IMR-90 (cell line): ENCODE measurements around the gene CTNND2. TPM values are rescaled to one million over a fixed set of nuclear protein-coding genes. Genes with fewer than 3 reads are reported as not detected.

ENCODE experiments used
- ATAC-seq: fragments of 200-7000 bp; cut with Tn5 transposase; 2 replicates; pipeline ENCODE4 v1.9.1; 2020; ENCODE audit warnings: low read depth, mild to moderate bottlenecking, moderate library complexity
- BruUV-seq: library from RNA; stranded (reverse); fragments of 400-500 nt; replicated peaks from 2 replicates; lab custom pipeline; 2021; lab: Mats Ljungman, UMichigan
- CTCF ChIA-PET: fragments of 300-600 bp; formaldehyde crosslinking; extraction: SDS; loops from one replicate; lab custom pipeline; 2021; ENCODE audit warnings: antibody characterized with exemption; lab: Yijun Ruan, JAX
- POLR2A ChIA-PET: fragments of 300-600 bp; sonication (Branson Sonifier 250); formaldehyde crosslinking; loops from one replicate; lab custom pipeline; 2022; ENCODE audit warnings: antibody characterized with exemption; ENCODE audit not compliant: unreplicated experiment; lab: Charles Lee
- DNase-seq: peaks from one replicate; pipeline ENCODE4 v3.0.0; 2013
- H2AFZ ChIP-seq: replicated peaks from 2 replicates; pipeline ENCODE3; 2013; ENCODE audit warnings: low read length, mild to moderate bottlenecking; ENCODE audit not compliant: poor library complexity
- H2AK5ac ChIP-seq: 2 replicates; pipeline ENCODE4 v1.6.1; 2013; ENCODE audit warnings: low read depth, low read length, inconsistent platforms
- H2AK9ac ChIP-seq: replicated peaks from 2 replicates; pipeline ENCODE3; 2013; ENCODE audit warnings: mild to moderate bottlenecking, low read depth, low read length, moderate library complexity; ENCODE audit not compliant: poor library complexity
- H2BK120ac ChIP-seq: 2 replicates; pipeline ENCODE4 v1.6.1; 2013; ENCODE audit warnings: low read depth, low read length, inconsistent platforms
- H2BK15ac ChIP-seq: 3 replicates; pipeline ENCODE4 v1.6.1; 2013; ENCODE audit warnings: low read depth, low read length, inconsistent platforms
- H2BK20ac ChIP-seq: 2 replicates; pipeline ENCODE4 v1.6.1; 2013; ENCODE audit warnings: low read depth, mild to moderate bottlenecking, inconsistent platforms, low read length, moderate library complexity
- H2BK5ac ChIP-seq: 2 replicates; pipeline ENCODE4 v1.6.1; 2013; ENCODE audit warnings: mild to moderate bottlenecking, low read depth, low read length, inconsistent platforms; ENCODE audit not compliant: poor library complexity, severe bottlenecking
- H3K14ac ChIP-seq: replicated peaks from 2 replicates; pipeline ENCODE4 v1.6.1; 2013; ENCODE audit warnings: low read depth, low read length, inconsistent platforms
- H3K18ac ChIP-seq: 2 replicates; pipeline ENCODE4 v1.6.1; 2013; ENCODE audit warnings: low read depth, low read length, control low read depth
- H3K23ac ChIP-seq: 2 replicates; pipeline ENCODE4 v1.6.1; 2013; ENCODE audit warnings: low read depth, low read length, inconsistent platforms
- H3K27ac ChIP-seq: 2 replicates; pipeline ENCODE4 v1.5.1; 2013; ENCODE audit warnings: mild to moderate bottlenecking, control low read depth, low read length; ENCODE audit not compliant: insufficient read depth
- H3K27me3 ChIP-seq: 2 replicates; pipeline ENCODE4 v1.6.1; 2013; ENCODE audit warnings: low read length; ENCODE audit not compliant: control insufficient read depth, insufficient read depth
- H3K36me3 ChIP-seq: 2 replicates; pipeline ENCODE4 v1.6.1; 2013; ENCODE audit warnings: low read length, mixed read lengths; ENCODE audit not compliant: control insufficient read depth, insufficient read depth
- H3K4ac ChIP-seq: 2 replicates; pipeline ENCODE4 v1.6.1; 2013; ENCODE audit warnings: low read depth, low read length, inconsistent platforms
- H3K4me1 ChIP-seq: 2 replicates; pipeline ENCODE4 v1.6.1; 2013; ENCODE audit warnings: low read length, mixed read lengths; ENCODE audit not compliant: control insufficient read depth, insufficient read depth
- H3K4me2 ChIP-seq: 2 replicates; pipeline ENCODE4 v1.6.1; 2013; ENCODE audit warnings: low read depth, mild to moderate bottlenecking, control low read depth, low read length, moderate library complexity
- H3K4me3 ChIP-seq: 2 replicates; pipeline ENCODE4 v1.5.1; 2013; ENCODE audit warnings: low read depth, mild to moderate bottlenecking, control low read depth, low read length, moderate library complexity; ENCODE audit not compliant: insufficient read depth
- H3K56ac ChIP-seq: 2 replicates; pipeline ENCODE4 v1.6.1; 2013; ENCODE audit warnings: low read length, inconsistent platforms; ENCODE audit not compliant: insufficient read depth; ENCODE audit errors: extremely low read depth
- H3K79me1 ChIP-seq, 2 experiments: 2 replicates each; pipeline ENCODE4 v1.6.1; 2013; ENCODE audit warnings: low read length in 2 of 2, inconsistent platforms in 1 of 2, low read depth in 1 of 2
- H3K9ac ChIP-seq: 2 replicates; pipeline ENCODE4 v1.6.1; 2013; ENCODE audit warnings: low read depth, low read length, control low read depth
- H3K9me1 ChIP-seq: 2 replicates; pipeline ENCODE4 v1.6.1; 2013; ENCODE audit warnings: low read length, inconsistent platforms; ENCODE audit not compliant: insufficient read depth
- H3K9me3 ChIP-seq: 2 replicates; pipeline ENCODE4 v1.6.1; 2013; ENCODE audit warnings: low read length; ENCODE audit not compliant: control insufficient read depth, insufficient read depth
- H4K20me1 ChIP-seq: 2 replicates; pipeline ENCODE4 v1.6.1; 2013; ENCODE audit warnings: low read length, inconsistent platforms; ENCODE audit not compliant: insufficient read depth
- H4K5ac ChIP-seq: 2 replicates; pipeline ENCODE4 v1.6.1; 2013; ENCODE audit warnings: mild to moderate bottlenecking, low read depth, low read length, control low read depth
- H4K8ac ChIP-seq, 2 experiments: 2 replicates each; pipeline ENCODE4 v1.6.1; 2013; ENCODE audit warnings: low read depth in 2 of 2, low read length in 2 of 2, control low read depth in 1 of 2, inconsistent platforms in 1 of 2
- H4K91ac ChIP-seq: 2 replicates; pipeline ENCODE4 v1.6.1; 2013; ENCODE audit warnings: low read depth, low read length, inconsistent platforms; ENCODE audit not compliant: insufficient read depth
- BHLHE40 ChIP-seq: fragments of 150-350 bp; IDR thresholded peaks from 2 replicates; pipeline ENCODE4 v1.6.1; 2016; ENCODE audit warnings: mild to moderate bottlenecking, low read depth, low read length
- CEBPB ChIP-seq: IDR thresholded peaks from 2 replicates; pipeline ENCODE4 v1.6.1; 2012; ENCODE audit warnings: low read depth, low read length, improper control_type of control experiment
- CHD1 ChIP-seq: IDR thresholded peaks from 2 replicates; pipeline ENCODE4 v1.6.1; 2012; ENCODE audit warnings: low read depth, low read length, improper control_type of control experiment
- FOS ChIP-seq: fragments of 150-350 bp; IDR thresholded peaks from 2 replicates; pipeline ENCODE4 v1.6.1; 2016; ENCODE audit warnings: low read depth, low read length
- MAFK ChIP-seq: IDR thresholded peaks from 2 replicates; pipeline ENCODE4 v1.6.1; 2012; ENCODE audit warnings: low read depth, low read length, improper control_type of control experiment
- MAZ ChIP-seq: IDR thresholded peaks from 2 replicates; pipeline ENCODE4 v1.6.1; 2012; ENCODE audit warnings: low read depth, mild to moderate bottlenecking, low read length, improper control_type of control experiment, moderate library complexity, borderline replicate concordance
- MXI1 ChIP-seq: IDR thresholded peaks from 2 replicates; pipeline ENCODE4 v1.6.1; 2012; ENCODE audit warnings: low read depth, mild to moderate bottlenecking, low read length, moderate library complexity, borderline replicate concordance
- NFE2L2 ChIP-seq: fragments of 150-350 bp; IDR thresholded peaks from 2 replicates; pipeline ENCODE4 v1.6.1; 2016; ENCODE audit warnings: low read depth, mild to moderate bottlenecking, low read length
- POLR2A ChIP-seq: IDR thresholded peaks from 2 replicates; pipeline ENCODE4 v1.6.1; 2012; ENCODE audit warnings: mild to moderate bottlenecking, low read depth, low read length
- RAD21 ChIP-seq: IDR thresholded peaks from 2 replicates; pipeline ENCODE4 v1.6.1; 2012; ENCODE audit warnings: low read length, improper control_type of control experiment
- RCOR1 ChIP-seq: IDR thresholded peaks from 2 replicates; pipeline ENCODE4 v1.6.1; 2012; ENCODE audit warnings: mild to moderate bottlenecking, low read length, improper control_type of control experiment; ENCODE audit not compliant: insufficient replicate concordance
- RFX5 ChIP-seq: IDR thresholded peaks from 2 replicates; pipeline ENCODE4 v1.8.0; 2012; ENCODE audit warnings: low read depth, mild to moderate bottlenecking, low read length, moderate library complexity
- SMC3 ChIP-seq: fragments of 150-350 bp; IDR thresholded peaks from 2 replicates; pipeline ENCODE4 v1.6.1; 2016; ENCODE audit warnings: low read depth, mild to moderate bottlenecking, antibody characterized with exemption, low read length, moderate library complexity
- whole genome bisulfite sequencing, 2 experiments: methylation state at CpG; one replicate each; pipeline versions ENCODE4 v1.1.5 to v1.1.7; 2013; ENCODE audit warnings: missing lambda C conversion rate in 2 of 2; ENCODE audit not compliant: insufficient read length in 1 of 2; ENCODE audit errors: extremely low coverage in 2 of 2; 5-methylcytosine and 5-hydroxymethylcytosine counted together
- dilution Hi-C: fragments of 300-500 bp; cut with HindIII; formaldehyde crosslinking; loops from one replicate; pipeline ENCODE4 v1.14.3; 2018; ENCODE audit warnings: low sequenced_read_pairs; ENCODE audit not compliant: unreplicated experiment
- in situ Hi-C: fragments of 300-500 bp; cut with MboI; formaldehyde crosslinking; loops from 3 replicates; pipeline ENCODE4 v1.14.3; 2019; ENCODE audit warnings: low sequenced_read_pairs, inconsistent platforms, mixed read lengths
- intact Hi-C: fragments of 100-400 bp; cut with micrococcal nuclease; formaldehyde crosslinking; loops from 2 replicates; pipeline ENCODE4 v1.10.0; 2022
- polyA plus RNA-seq, 3 experiments: library from polyadenylated mRNA; depleted of rRNA; stranded (reverse); fragments of >200 nt; gene quantifications; 2 replicates each; pipeline ENCODE4 v1.2.3, GENCODE V29; 2012; ENCODE audit warnings: low replicate concordance in 1 of 3
- total RNA-seq: library from RNA; depleted of rRNA; stranded (reverse); fragments of >200 nt; gene quantifications from 2 replicates; pipeline ENCODE4 v1.2.3, GENCODE V29; 2012
- TF ChIP-seq, protein P1 (sequence below): fragments of 150-350 bp; IDR thresholded peaks from 2 replicates; pipeline ENCODE4 v1.6.1; 2017; ENCODE audit warnings: mild to moderate bottlenecking, antibody characterized with exemption, low read length, low read depth
- TF ChIP-seq, protein P2 (sequence below): conservative IDR thresholded peaks from 2 replicates; pipeline ENCODE4 v1.5.1; 2012; ENCODE audit warnings: mild to moderate bottlenecking, low read depth, low read length, improper control_type of control experiment
- TF ChIP-seq, protein P3 (sequence below): fragments of 150-350 bp; IDR thresholded peaks from 2 replicates; pipeline ENCODE4 v1.6.1; 2016; ENCODE audit warnings: low read depth, mild to moderate bottlenecking, low read length, moderate library complexity, borderline replicate concordance

The CTNND2 gene
- total and polyA plus RNA-seq, 2 of the 4 experiments (the other 2 are of a cell fraction): not detected

DNA sequence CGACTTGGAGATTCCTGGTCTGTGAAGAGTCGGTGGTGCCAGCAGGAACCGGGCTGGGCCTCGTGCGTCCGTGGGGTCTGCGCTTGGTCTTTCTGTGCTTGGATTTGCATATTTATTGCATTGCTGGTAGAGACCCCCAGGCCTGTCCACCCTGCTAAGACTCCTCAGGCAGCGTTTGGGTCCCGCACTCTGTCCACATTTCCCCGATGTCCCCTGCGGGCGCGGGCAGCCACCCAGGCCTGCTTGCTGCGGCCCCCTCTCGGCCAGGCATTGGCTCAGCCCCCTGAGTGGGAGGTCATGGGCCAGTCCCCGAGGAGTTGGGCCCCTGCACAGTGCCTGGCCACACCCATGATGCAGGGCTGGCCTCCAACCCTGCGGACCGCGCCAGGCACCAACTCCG is 27.4 kb upstream of the CTNND2 start:
- Histone ChIP-seq H3K18ac (no peak overlapping the region), H3K4ac (no peak overlapping the region), H2AK9ac (no peak overlapping the region), H2BK15ac (no peak overlapping the region), H2AK5ac (no peak overlapping the region), H4K20me1 (no peaks in the 10 kb centered on the region), H4K5ac (no peak overlapping the region), H3K23ac (no peak overlapping the region), H3K79me1 (no peaks in the 10 kb centered on the region), H3K9me1 (no peaks in the 10 kb centered on the region), H2BK5ac (no peak overlapping the region), H3K9ac (no peak overlapping the region), H4K91ac (no peak overlapping the region), H3K27ac (no peak overlapping the region), H3K56ac (no peak overlapping the region), H2AFZ (no peak overlapping the region), H2BK120ac (no peak overlapping the region), H3K4me2 (no peak overlapping the region), H3K27me3 (no peaks in the 10 kb centered on the region), H3K36me3 (no peaks in the 10 kb centered on the region), H3K4me3 (no peak overlapping the region), H4K8ac (no peak overlapping the region), H3K9me3 (peaks cover 7% of the 10 kb centered on the region; the same call in 1 of the 2 replicates), H3K14ac (no peak overlapping the region), H2BK20ac (no peak overlapping the region), H3K4me1 (no peaks in the 10 kb centered on the region)
- in situ Hi-C loops (no loop called here), dilution Hi-C loops (no loop called here), intact Hi-C loops (no loop called here)
- ATAC-seq: no peak
- no TSS peak for BruUV-seq
- ChIA-PET POLR2A (no interaction called here), CTCF (no interaction called here)
- no peak for DNase-seq
- TF ChIP-seq RAD21 (no peak), RCOR1 (no peak), FOS (no peak), CEBPB (no peak), BHLHE40 (no peak), MAFK (no peak), SMC3 (no peak), NFE2L2 (no peak), CHD1 (no peak), POLR2A (no peak), MXI1 (no peak), RFX5 (no peak), MAZ (no peak)
- TF ChIP-seq, protein P1, sequence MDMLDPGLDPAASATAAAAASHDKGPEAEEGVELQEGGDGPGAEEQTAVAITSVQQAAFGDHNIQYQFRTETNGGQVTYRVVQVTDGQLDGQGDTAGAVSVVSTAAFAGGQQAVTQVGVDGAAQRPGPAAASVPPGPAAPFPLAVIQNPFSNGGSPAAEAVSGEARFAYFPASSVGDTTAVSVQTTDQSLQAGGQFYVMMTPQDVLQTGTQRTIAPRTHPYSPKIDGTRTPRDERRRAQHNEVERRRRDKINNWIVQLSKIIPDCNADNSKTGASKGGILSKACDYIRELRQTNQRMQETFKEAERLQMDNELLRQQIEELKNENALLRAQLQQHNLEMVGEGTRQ: no peak
- TF ChIP-seq, protein P2, sequence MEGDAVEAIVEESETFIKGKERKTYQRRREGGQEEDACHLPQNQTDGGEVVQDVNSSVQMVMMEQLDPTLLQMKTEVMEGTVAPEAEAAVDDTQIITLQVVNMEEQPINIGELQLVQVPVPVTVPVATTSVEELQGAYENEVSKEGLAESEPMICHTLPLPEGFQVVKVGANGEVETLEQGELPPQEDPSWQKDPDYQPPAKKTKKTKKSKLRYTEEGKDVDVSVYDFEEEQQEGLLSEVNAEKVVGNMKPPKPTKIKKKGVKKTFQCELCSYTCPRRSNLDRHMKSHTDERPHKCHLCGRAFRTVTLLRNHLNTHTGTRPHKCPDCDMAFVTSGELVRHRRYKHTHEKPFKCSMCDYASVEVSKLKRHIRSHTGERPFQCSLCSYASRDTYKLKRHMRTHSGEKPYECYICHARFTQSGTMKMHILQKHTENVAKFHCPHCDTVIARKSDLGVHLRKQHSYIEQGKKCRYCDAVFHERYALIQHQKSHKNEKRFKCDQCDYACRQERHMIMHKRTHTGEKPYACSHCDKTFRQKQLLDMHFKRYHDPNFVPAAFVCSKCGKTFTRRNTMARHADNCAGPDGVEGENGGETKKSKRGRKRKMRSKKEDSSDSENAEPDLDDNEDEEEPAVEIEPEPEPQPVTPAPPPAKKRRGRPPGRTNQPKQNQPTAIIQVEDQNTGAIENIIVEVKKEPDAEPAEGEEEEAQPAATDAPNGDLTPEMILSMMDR: no peak
- TF ChIP-seq, protein P3, sequence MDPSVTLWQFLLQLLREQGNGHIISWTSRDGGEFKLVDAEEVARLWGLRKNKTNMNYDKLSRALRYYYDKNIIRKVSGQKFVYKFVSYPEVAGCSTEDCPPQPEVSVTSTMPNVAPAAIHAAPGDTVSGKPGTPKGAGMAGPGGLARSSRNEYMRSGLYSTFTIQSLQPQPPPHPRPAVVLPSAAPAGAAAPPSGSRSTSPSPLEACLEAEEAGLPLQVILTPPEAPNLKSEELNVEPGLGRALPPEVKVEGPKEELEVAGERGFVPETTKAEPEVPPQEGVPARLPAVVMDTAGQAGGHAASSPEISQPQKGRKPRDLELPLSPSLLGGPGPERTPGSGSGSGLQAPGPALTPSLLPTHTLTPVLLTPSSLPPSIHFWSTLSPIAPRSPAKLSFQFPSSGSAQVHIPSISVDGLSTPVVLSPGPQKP: no peak
- no CpG with 5 or more reads among the region's 20 CpGs for WGBS, 2 experiments
